RWPE1 (cell line): Measurements from ENCODE around the gene OR2V1.
"Not testable (repeated sequence)": the region's sequence is repeated elsewhere in the genome, so short reads cannot be mapped to it uniquely, and the experiment has no call there.

Experiments used
- CTCF ChIA-PET: fragments of 350-600 bp; sonication (Branson Sonifier 250); formaldehyde crosslinking; extraction: SDS; loops from one replicate; lab custom pipeline; 2021; lab: Yijun Ruan, JAX
- POLR2A ChIA-PET: fragments of 400-600 bp; formaldehyde crosslinking; extraction: SDS; loops from one replicate; lab custom pipeline; 2020; ENCODE audit warnings: antibody characterized with exemption; ENCODE audit not compliant: low non-redundant PET; lab: Yijun Ruan, JAX
- DNase-seq: peaks from one replicate; pipeline ENCODE4 v3.0.0; 2012; ENCODE audit warnings: low spot score
- H3K27ac ChIP-seq: fragments of 450-650 bp; 2 replicates; pipeline ENCODE4 v1.5.1; 2017
- CTCF ChIP-seq: fragments of 450-650 bp; conservative IDR thresholded peaks from 2 replicates; pipeline ENCODE4 v1.5.1; 2017; ENCODE audit warnings: low read depth, mild to moderate bottlenecking

Gene OR2V1

GRCh38 chr5:181164076-181164952 lies 33.3 kb upstream of the OR2V1 start:
- TF ChIP-seq CTCF, result no peak
- POLR2A ChIA-PET, result no interaction called here

GRCh38 chr5:181163487-181164075 lies 32.6 kb upstream of the OR2V1 start:
- CTCF ChIA-PET, result interaction anchor here (0.7 kb wide), 1 partner anchor 1039 kb away, joined by 5 read pairs; no protein-coding TSS in a partner anchor
- DNase-seq, result no peak
- POLR2A ChIA-PET, result no interaction called here
- no peak for TF ChIP-seq CTCF
- H3K27ac ChIP-seq, result no peak overlapping the region

More at GRCh38 chr5:181164076-181164952, 33.3 kb upstream of the OR2V1 start:
- DNase-seq, result no peak
- no peak overlapping the region for H3K27ac ChIP-seq
- CTCF ChIA-PET, result no interaction called here

- TF ChIP-seq CTCF, result no peak
- ChIA-PET POLR2A (no interaction called here), CTCF (interaction anchor here (0.6 to 1.4 kb wide), 3 partner anchors 11 to 378 kb away, joined by 3 to 8 read pairs (median 6); no protein-coding TSS in a partner anchor)
- H3K27ac ChIP-seq, result peak overlapping the region; percentile 52
- no peak for DNase-seq
Measured at GRCh38 chr5:181161534-181162175, 30.7 kb upstream of the OR2V1 start.

GRCh38 chr5:181160755-181161533 lies 30.0 kb upstream of the OR2V1 start:
- CTCF ChIA-PET, result interaction anchor here (1.4 to 2.4 kb wide), 2 partner anchors 12 kb away, joined by 8 to 26 read pairs; no protein-coding TSS in a partner anchor
- H3K27ac ChIP-seq, result peak overlapping the region; percentile 52
- DNase-seq, result peak; percentile 89
- POLR2A ChIA-PET, result not testable (repeated sequence)

- H3K27ac ChIP-seq, result peak overlapping the region; percentile 75
- POLR2A ChIA-PET, result no interaction called here
- CTCF ChIA-PET, result interaction anchor here (2.4 kb wide), 1 partner anchor 13 kb away, joined by 26 read pairs; no protein-coding TSS in a partner anchor
- TF ChIP-seq CTCF, result no peak
- peak; percentile 77 for DNase-seq
Measured at GRCh38 chr5:181160152-181160754, 29.3 kb upstream of the OR2V1 start.

- ChIA-PET POLR2A (no interaction called here), CTCF (interaction anchor here (0.6 to 2.4 kb wide), 6 partner anchors 12 to 381 kb away, joined by 3 to 26 read pairs (median 3); no protein-coding TSS in a partner anchor)
- H3K27ac ChIP-seq, result peak overlapping the region; percentile 75
Measured at GRCh38 chr5:181159286-181160151, 28.6 kb upstream of the OR2V1 start.

More at GRCh38 chr5:181159286-181160151, 28.6 kb upstream of the OR2V1 start:
- peak; percentile 92 for DNase-seq
- peak; percentile 97 for TF ChIP-seq CTCF
